Stimulated activated CD4-positive, alpha-beta T cell treated with anti-CD3 and anti-CD28 coated beads, Interleukin-2, amount 100 ng/mL, for 24 hours (primary cell): ENCODE data around the gene CTXND1.

Experiments
- DNase-seq, 2 donors: peaks; one replicate each; pipeline ENCODE4 v3.0.0-alpha.2; 2020

Gene CTXND1

GRCh38 chr15:80208758-80209734 is 43.0 kb downstream of the CTXND1 start:
- no peak for DNase-seq

- no peak for DNase-seq
Observed at GRCh38 chr15:80207887-80208286, 44.1 kb downstream of the CTXND1 start.

GRCh38 chr15:80204231-80204630 is 47.8 kb downstream of the CTXND1 start:
- no peak for DNase-seq

GRCh38 chr15:80203361-80203885 is 48.6 kb downstream of the CTXND1 start:
- DNase-seq, result no peak

GRCh38 chr15:80202641-80203360 is 49.2 kb downstream of the CTXND1 start:
- no peak for DNase-seq

- no peak for DNase-seq
Observed at GRCh38 chr15:80202016-80202315, 50.0 kb downstream of the CTXND1 start.

- no peak for DNase-seq
Observed at GRCh38 chr15:80201256-80202015, 50.6 kb downstream of the CTXND1 start.

- no peak for DNase-seq
Observed at GRCh38 chr15:80199869-80200268, 52.1 kb downstream of the CTXND1 start.

GRCh38 chr15:80199366-80199765 is 52.6 kb downstream of the CTXND1 start:
- DNase-seq, result no peak

GRCh38 chr15:80194914-80195313 is 57.1 kb downstream of the CTXND1 start:
- DNase-seq, result no peak

GRCh38 chr15:80194186-80194585 is 57.8 kb downstream of the CTXND1 start:
- no peak for DNase-seq

GRCh38 chr15:80191897-80192595 is 60.0 kb downstream of the CTXND1 start:
- DNase-seq, result no peak

- no peak for DNase-seq
Observed at GRCh38 chr15:80191198-80191597, 60.8 kb downstream of the CTXND1 start.

GRCh38 chr15:80188251-80188650 is 63.8 kb downstream of the CTXND1 start:
- DNase-seq, result no peak

GRCh38 chr15:80186597-80186996 is 65.4 kb downstream of the CTXND1 start:
- no peak for DNase-seq

GRCh38 chr15:80186066-80186465 is 65.9 kb downstream of the CTXND1 start:
- DNase-seq, result no peak

- DNase-seq, result no peak
Observed at GRCh38 chr15:80185152-80185551, 66.9 kb downstream of the CTXND1 start.

GRCh38 chr15:80184554-80184953 is 67.5 kb downstream of the CTXND1 start:
- DNase-seq, result no peak

- DNase-seq, result no peak
Observed at GRCh38 chr15:80183886-80184285, 68.1 kb downstream of the CTXND1 start.

- no peak for DNase-seq
Observed at GRCh38 chr15:80183306-80183705, 68.7 kb downstream of the CTXND1 start.

- DNase-seq, result no peak
Observed at GRCh38 chr15:80182611-80183261, 69.3 kb downstream of the CTXND1 start.

GRCh38 chr15:80180986-80181385 is 71.0 kb downstream of the CTXND1 start:
- DNase-seq, result no peak
